ENCODE measurements around the gene FAU.

GRCh38 chr11:65170058-65170534, 48.2 kb upstream of the FAU start, which contains the start of gene SPDYC:
- TF ChIP-seq, protein P1, sequence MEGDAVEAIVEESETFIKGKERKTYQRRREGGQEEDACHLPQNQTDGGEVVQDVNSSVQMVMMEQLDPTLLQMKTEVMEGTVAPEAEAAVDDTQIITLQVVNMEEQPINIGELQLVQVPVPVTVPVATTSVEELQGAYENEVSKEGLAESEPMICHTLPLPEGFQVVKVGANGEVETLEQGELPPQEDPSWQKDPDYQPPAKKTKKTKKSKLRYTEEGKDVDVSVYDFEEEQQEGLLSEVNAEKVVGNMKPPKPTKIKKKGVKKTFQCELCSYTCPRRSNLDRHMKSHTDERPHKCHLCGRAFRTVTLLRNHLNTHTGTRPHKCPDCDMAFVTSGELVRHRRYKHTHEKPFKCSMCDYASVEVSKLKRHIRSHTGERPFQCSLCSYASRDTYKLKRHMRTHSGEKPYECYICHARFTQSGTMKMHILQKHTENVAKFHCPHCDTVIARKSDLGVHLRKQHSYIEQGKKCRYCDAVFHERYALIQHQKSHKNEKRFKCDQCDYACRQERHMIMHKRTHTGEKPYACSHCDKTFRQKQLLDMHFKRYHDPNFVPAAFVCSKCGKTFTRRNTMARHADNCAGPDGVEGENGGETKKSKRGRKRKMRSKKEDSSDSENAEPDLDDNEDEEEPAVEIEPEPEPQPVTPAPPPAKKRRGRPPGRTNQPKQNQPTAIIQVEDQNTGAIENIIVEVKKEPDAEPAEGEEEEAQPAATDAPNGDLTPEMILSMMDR (IDR thresholded peaks at IDR 0.05), result no peak
- TF ChIP-seq POLR2A (IDR thresholded peaks at IDR 0.05), result no peak

Measured in thyroid gland (tissue), 4 donors.